ENCODE measurements around the gene TGFB2.

The TGFB2 gene

DNA sequence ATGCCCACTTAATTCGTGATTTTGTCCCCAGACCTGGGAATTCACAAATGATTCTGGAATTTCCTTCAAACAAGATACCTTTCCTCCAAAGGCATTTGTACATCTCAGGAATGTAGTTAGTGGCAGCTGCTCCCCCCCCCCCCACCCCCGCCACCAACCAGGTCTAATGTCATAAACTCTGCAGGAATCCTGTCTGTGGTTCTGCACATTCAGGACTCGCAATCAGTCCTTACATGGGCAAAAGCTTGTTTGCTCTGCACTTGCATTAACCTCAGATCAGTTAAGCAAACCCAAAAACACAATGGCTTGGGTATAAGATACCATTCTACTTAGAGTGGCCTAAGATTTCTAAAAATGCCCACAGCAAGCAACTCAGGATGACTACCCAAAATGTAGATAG lies 143.8 kb downstream of the TGFB2 start:
- no peak for DNase-seq (ENCODE audit: low read depth in 2 of 2)

- DNase-seq (ENCODE audit: low read depth in 2 of 2): no peak
Observed at GRCh38 chr1:218490406-218490922, 145.3 kb downstream of the TGFB2 start.

DNA sequence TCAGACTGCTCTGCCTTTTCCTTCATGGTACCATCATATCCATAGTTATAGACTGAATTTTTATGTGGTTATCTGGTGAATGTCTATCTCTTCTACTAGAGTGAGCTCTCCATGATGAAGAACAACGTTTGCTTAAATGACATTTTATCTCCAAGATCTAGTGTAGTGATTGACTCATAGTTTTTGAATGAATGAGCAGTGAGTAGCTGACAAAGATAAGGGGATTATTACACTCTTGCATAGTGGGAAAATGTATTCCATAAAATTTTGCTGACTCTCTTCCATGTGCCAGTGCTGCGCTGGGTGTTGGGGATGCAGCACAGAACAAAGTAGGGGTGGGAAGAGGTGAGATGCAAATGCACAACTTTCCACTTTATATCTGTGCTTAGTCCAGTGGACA lies 147.7 kb downstream of the TGFB2 start:
- no peak for DNase-seq (ENCODE audit: low read depth in 2 of 2)

DNA sequence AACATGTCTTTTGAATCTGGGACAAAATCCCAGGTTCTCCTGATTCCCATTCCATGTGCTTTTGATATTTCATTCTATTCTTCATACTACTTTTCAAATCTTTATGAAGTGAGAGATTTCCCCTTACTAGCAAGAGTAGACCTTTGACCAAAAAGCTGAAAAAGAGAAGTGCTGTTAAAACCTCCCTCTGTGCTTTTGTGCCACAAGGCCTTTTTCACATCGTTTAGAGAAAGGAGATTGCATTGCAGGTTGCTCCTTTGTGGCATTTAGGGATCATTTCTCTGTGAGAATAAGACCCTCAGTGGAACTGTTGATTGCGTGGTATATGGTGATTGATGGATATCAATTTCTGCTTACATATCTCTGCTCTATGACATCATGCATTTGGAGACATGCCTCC lies 148.8 kb downstream of the TGFB2 start:
- no peak for DNase-seq (ENCODE audit: low read depth in 2 of 2)

Measured in stimulated activated CD4-positive, alpha-beta T cell treated with anti-CD3 and anti-CD28 coated beads, Interleukin-12 subunit alpha, Interleukin-12 subunit beta, amount 100 ng/mL, for 24 hours (primary cell).